Right cardiac atrium (tissue), 5 donors: ENCODE results near the gene FLNA. TPM values are rescaled to one million over a fixed set of nuclear protein-coding genes. Genes with fewer than 3 reads are reported as not detected.
A peak's percentile ranks its signal among the peaks of the same experiment; 100 is the strongest.

Experiments used
- ATAC-seq, 2 donors: fragments of 200-7000 bp; cut with Tn5 transposase; one replicate each; pipeline versions ENCODE4 v1.8.0 to v1.9.1; 2020; ENCODE audit warnings: moderate library complexity in 2 of 2, mild to moderate bottlenecking in 1 of 2
- DNase-seq, 3 donors: peaks; one replicate each; pipeline ENCODE4 v3.0.0-alpha.2; 2020
- H3K27ac ChIP-seq: one replicate; pipeline ENCODE4 v1.5.1; 2013; ENCODE audit warnings: mild to moderate bottlenecking, low read length, control low read depth, moderate library complexity
- H3K27me3 ChIP-seq: one replicate; pipeline ENCODE4 v1.6.1; 2013; ENCODE audit not compliant: control insufficient read depth, insufficient read depth
- H3K4me1 ChIP-seq: one replicate; pipeline ENCODE4 v1.6.1; 2013; ENCODE audit warnings: low read length; ENCODE audit not compliant: control insufficient read depth, insufficient read depth
- H3K4me3 ChIP-seq: one replicate; pipeline ENCODE4 v1.5.1; 2013; ENCODE audit warnings: low read length, control low read depth
- H3K9me3 ChIP-seq: one replicate; pipeline ENCODE4 v1.6.1; 2013; ENCODE audit warnings: low read length; ENCODE audit not compliant: control insufficient read depth
- WGBS: extraction: QIAGEN DNeasy Blood & Tissue Kit; methylation state at CpG from one replicate; pipeline ENCODE4 v1.1.7; 2013; 5-methylcytosine and 5-hydroxymethylcytosine counted together
- intact Hi-C, 4 donors: fragments of 100-400 bp; cut with DNase I; formaldehyde crosslinking; loops; one replicate each; pipeline versions ENCODE4 v1.11.0 to v1.14.0; 2022 to 2023
- polyA plus RNA-seq: library from polyadenylated mRNA; stranded (reverse); fragments of 200-250 nt; gene quantifications from one replicate; pipeline ENCODE4 v1.2.3, GENCODE V29; 2013
- total RNA-seq, 4 donors: library from RNA; stranded (reverse); fragmentation: NEBNext Ultra II Directional; extraction: Animal tissue kit (Norgen Biotek cat#: 25700); gene quantifications; one replicate each; pipeline ENCODE4 v1.2.1, GENCODE V29; 2021
- donor health status: healthy with polysubstance abuse.
- donor health status: DM: no; HTN: yes; CAD: no.
- donor health status: DM: no; HTN: no; CAD: no.
- donor health status: DM: no; HTN: yes; CAD: no; lungs with severe emphysema.
- donor health status: DM: yes; HTN: yes; CAD: no.

Gene FLNA
- total and polyA plus RNA-seq, 5 donors = 262 to 363 (median 282) TPM

DNA sequence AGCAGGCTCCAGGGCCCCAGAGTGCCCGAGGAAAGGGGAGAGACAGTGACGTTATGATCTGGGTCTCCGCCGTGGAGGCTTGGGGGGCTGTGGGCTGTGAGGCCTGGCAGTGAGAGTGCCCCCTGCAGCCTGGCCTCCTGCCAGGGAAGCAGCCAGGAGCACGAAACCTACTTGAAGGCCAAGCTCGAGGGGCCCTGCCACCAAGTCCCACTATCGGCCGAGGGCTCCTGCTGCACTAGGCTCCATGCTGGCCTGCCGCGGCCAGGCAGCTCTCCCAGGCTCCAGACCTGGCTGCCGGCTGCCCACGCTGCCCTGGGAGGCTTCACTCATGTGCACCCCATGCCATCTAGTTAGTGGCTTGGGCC is 18.7 kb downstream of the FLNA start:
- ATAC-seq (no peak), DNase-seq (peak; percentile 15 to 66 (median 65))

DNA sequence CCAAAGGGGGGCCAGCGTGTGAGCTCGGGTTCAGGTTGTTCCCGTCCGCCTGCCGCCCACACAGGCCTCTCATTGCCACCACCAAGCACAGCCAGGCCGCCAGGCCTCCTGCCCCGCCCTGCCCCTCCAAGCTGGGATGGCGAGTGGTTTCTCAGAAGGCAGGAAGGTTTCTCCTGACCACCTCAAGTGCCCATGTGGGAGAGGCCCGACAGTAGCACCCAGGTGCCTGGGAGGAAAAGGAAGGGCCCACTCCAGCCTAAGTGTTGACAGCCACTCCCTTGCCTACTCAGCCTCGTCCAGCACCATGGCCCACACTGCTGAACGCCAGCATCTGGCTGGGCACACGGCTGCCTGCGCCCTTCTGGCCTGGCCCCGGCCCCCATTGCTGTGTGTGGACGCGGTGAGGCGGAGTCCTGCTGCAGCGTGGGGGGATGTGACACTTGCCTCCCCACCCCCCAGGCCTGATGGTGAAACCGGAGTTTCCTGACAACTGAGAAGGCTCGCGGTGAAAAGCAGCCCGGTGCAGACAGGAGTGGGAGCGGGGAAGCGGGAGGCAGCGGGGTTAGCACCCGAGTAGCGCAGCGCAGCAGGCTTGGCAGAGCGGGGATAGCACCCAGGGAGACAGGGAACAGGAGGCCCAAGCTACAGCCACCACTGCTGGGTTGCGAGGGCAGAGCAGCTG is 19.2 kb downstream of the FLNA start:
- H3K4me3 ChIP-seq = no peak overlapping the region
- no peak overlapping the region for H3K27ac ChIP-seq
- H3K4me1 ChIP-seq = no peaks in the 10 kb centered on the region
- no peaks in the 10 kb centered on the region for H3K9me3 ChIP-seq
- intact Hi-C loops = no loop called here
- no peak for ATAC-seq
- no peaks in the 10 kb centered on the region for H3K27me3 ChIP-seq
- 66% methylated on average over 30 of the region's 30 CpGs for whole genome bisulfite sequencing
- peak in 2 of 3 donors; percentile 16 to 48 for DNase-seq

More for the DNA sequence above, 18.7 kb downstream of the FLNA start:
- Histone ChIP-seq H3K27me3 (no peaks in the 10 kb centered on the region), H3K4me3 (no peak overlapping the region), H3K4me1 (no peaks in the 10 kb centered on the region), H3K9me3 (no peaks in the 10 kb centered on the region), H3K27ac (no peak overlapping the region)
- intact Hi-C loops = no loop called here
- WGBS = 53% methylated on average over 12 of the region's 12 CpGs

DNA sequence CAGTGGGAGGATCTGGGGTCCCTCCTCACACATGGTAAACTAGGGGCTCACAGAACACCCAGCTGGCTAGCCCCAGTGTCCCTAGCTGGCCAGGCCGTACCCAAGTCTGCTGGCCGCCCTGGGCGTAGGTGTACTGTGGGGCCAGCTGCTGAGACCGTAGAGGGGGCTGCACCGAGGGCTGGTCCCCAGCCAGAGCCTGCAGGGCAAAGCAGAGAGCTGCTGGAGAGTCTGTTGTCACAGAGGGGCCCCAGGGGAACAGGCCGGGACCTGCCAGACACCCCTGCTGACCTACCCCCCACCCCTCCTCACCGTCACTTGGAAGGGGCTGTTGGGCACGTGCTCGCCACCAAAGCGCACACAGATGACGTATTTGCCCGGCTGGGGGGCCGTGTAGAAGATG is 19.9 kb downstream of the FLNA start:
- DNase-seq (peak; percentile 9 to 43 (median 16)), ATAC-seq (no peak)
- Histone ChIP-seq H3K4me3 (no peak overlapping the region), H3K27ac (no peak overlapping the region), H3K4me1 (no peaks in the 10 kb centered on the region), H3K9me3 (no peaks in the 10 kb centered on the region), H3K27me3 (no peaks in the 10 kb centered on the region)
- WGBS = 78% methylated on average over 13 of the region's 13 CpGs
- intact Hi-C loops = no loop called here

GRCh38 chrX:154354013-154354412 is 20.4 kb downstream of the FLNA start:
- Histone ChIP-seq H3K4me1 (no peaks in the 10 kb centered on the region), H3K9me3 (no peaks in the 10 kb centered on the region), H3K27ac (no peak overlapping the region), H3K4me3 (no peak overlapping the region), H3K27me3 (no peaks in the 10 kb centered on the region)
- ATAC-seq = no peak
- 75% methylated on average over 14 of the region's 14 CpGs for WGBS
- DNase-seq = peak in 2 of 3 donors; percentile 31 to 39
- intact Hi-C loops = no loop called here

DNA sequence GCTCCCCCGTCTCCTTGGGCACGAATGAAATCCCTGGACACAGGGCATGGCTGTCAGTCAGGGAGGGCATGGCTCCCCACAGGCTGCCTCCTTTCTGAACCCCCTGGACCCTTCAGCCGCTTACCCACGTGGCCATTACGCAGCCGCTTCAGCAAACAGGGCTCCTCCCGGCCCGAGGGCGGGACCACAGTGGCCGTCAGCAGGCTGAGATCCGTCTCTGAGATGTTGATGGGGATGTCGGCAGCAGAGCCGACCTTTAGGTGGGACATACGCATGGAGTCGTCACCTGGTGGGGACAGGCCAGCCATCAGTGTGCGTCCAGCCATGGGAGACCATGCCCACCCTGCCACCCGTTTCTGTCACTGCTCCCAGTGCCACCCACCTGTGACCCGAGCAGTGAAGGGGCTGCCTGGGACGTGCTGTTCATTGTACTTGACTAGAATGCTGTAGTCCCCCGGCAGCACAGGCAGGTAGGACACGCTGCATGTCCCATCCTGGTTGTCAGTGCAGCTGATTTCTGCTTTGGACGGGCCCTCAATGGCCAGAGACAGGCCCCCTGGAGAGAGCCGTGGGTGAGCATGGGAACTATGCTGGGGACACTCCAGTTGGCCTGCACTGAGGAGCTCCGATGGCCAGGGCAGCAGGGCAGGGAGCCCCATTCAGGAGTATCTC is 21.1 kb downstream of the FLNA start:
- Histone ChIP-seq H3K9me3 (no peaks in the 10 kb centered on the region), H3K4me3 (no peak overlapping the region), H3K27ac (no peak overlapping the region), H3K27me3 (no peaks in the 10 kb centered on the region), H3K4me1 (no peaks in the 10 kb centered on the region)
- 76% methylated on average over 24 of the region's 24 CpGs for WGBS
- DNase-seq (peak; percentile 11 to 41 (median 18)), ATAC-seq (no peak)
- intact Hi-C loops = no loop called here

GRCh38 chrX:154352466-154352865 is 22.0 kb downstream of the FLNA start:
- Histone ChIP-seq H3K4me1 (no peaks in the 10 kb centered on the region), H3K4me3 (no peak overlapping the region), H3K9me3 (no peaks in the 10 kb centered on the region), H3K27me3 (no peaks in the 10 kb centered on the region), H3K27ac (no peak overlapping the region)
- DNase-seq (peak in 2 of 3 donors; percentile 17 to 53), ATAC-seq (no peak)
- 62% methylated on average over 13 of the region's 13 CpGs for WGBS
- intact Hi-C loops = no loop called here

DNA sequence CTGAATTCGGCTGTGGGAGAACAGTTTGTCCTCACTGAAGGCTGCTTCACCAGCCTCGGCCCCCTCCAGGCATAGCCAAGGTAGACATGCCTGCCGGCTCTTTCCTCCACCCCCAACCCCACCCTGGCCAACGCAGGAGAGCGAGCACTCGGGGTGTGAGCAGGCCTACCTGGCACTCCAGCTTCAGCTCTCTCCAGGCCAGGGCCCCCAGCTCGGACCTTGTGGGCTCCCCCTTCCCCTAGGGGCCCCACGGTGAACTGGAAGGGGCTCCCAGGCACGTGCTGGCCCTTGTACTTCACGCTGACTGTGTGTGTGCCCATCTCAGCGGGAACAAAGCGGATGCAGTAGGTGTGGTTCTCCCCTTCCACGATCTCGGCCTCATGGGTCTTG is 22.4 kb downstream of the FLNA start:
- 68% methylated on average over 14 of the region's 14 CpGs for WGBS
- H3K27ac ChIP-seq = no peak overlapping the region
- no peak for ATAC-seq

GRCh38 chrX:154351183-154352011 is 23.0 kb downstream of the FLNA start:
- H3K4me1 ChIP-seq = no peaks in the 10 kb centered on the region
- WGBS = 70% methylated on average over 29 of the region's 30 CpGs
- no peaks in the 10 kb centered on the region for H3K27me3 ChIP-seq
- peak in 2 of 3 donors; percentile 37 to 42 for DNase-seq
- ATAC-seq = no peak
- no peak overlapping the region for H3K27ac ChIP-seq
- intact Hi-C loops = no loop called here
- no peak overlapping the region for H3K4me3 ChIP-seq
- no peaks in the 10 kb centered on the region for H3K9me3 ChIP-seq

More for the DNA sequence above, 22.4 kb downstream of the FLNA start:
- no peaks in the 10 kb centered on the region for H3K9me3 ChIP-seq
- H3K4me3 ChIP-seq = no peak overlapping the region
- no peaks in the 10 kb centered on the region for H3K4me1 ChIP-seq
- peak in 2 of 3 donors; percentile 17 to 37 for DNase-seq
- H3K27me3 ChIP-seq = no peaks in the 10 kb centered on the region
- intact Hi-C loops = no loop called here

GRCh38 chrX:154350429-154351182 is 23.8 kb downstream of the FLNA start:
- H3K27me3 ChIP-seq = no peaks in the 10 kb centered on the region
- no peaks in the 10 kb centered on the region for H3K4me1 ChIP-seq
- DNase-seq = peak in 2 of 3 donors; percentile 20 to 59
- no peaks in the 10 kb centered on the region for H3K9me3 ChIP-seq
- no peak for ATAC-seq
- H3K27ac ChIP-seq = no peak overlapping the region
- intact Hi-C loops = no loop called here
- WGBS = 77% methylated on average over 19 of the region's 19 CpGs
- no peak overlapping the region for H3K4me3 ChIP-seq

GRCh38 chrX:154349979-154350378 is 24.5 kb downstream of the FLNA start:
- DNase-seq = peak in 2 of 3 donors; percentile 34 to 47
- Histone ChIP-seq H3K27ac (no peak overlapping the region), H3K4me1 (no peaks in the 10 kb centered on the region), H3K4me3 (no peak overlapping the region), H3K27me3 (no peaks in the 10 kb centered on the region), H3K9me3 (no peaks in the 10 kb centered on the region)
- intact Hi-C loops = no loop called here
- WGBS = 80% methylated on average over 15 of the region's 15 CpGs
- ATAC-seq = no peak
